Epithelial cell of esophagus (primary cell): ENCODE measurements around the gene NCKAP5L.

ENCODE experiments used
- DNase-seq: peaks from one replicate; pipeline ENCODE4 v3.0.0; 2010; ENCODE audit warnings: low read depth
- H3K4me3 ChIP-seq: 2 replicates; pipeline ENCODE4 v1.5.1; 2011; ENCODE audit warnings: mild to moderate bottlenecking, low read length, control low read depth
- CTCF ChIP-seq: IDR thresholded peaks from 2 replicates; pipeline ENCODE4 v1.5.1; 2011; ENCODE audit warnings: low read depth, mild to moderate bottlenecking, low read length, control low read depth, inconsistent platforms; ENCODE audit not compliant: insufficient read depth; ENCODE audit errors: missing control alignments

NCKAP5L gene

GRCh38 chr12:49843876-49844437, 15.7 kb upstream of the NCKAP5L start:
- no peak for TF ChIP-seq CTCF
- H3K4me3 ChIP-seq, result no peak overlapping the region
- DNase-seq, result peak; percentile 47

GRCh38 chr12:49843411-49843810, 15.2 kb upstream of the NCKAP5L start:
- no peak for DNase-seq
- no peak for TF ChIP-seq CTCF
- H3K4me3 ChIP-seq, result peak overlapping the region; percentile 93

GRCh38 chr12:49842519-49843352, 14.5 kb upstream of the NCKAP5L start, which contains the start of gene BCDIN3D:
Gene BCDIN3D (minus strand): TSS chr12:49843106. CDS start chr12:49843087, 19 bp downstream.
- TF ChIP-seq CTCF, result no peak
- peak; percentile 98 for DNase-seq
- H3K4me3 ChIP-seq, result peak within 1 kb of the TSS; percentile 93

GRCh38 chr12:49838973-49839633, 10.9 kb upstream of the NCKAP5L start:
- peak; percentile 90 for TF ChIP-seq CTCF
- DNase-seq, result peak; percentile 65
- H3K4me3 ChIP-seq, result no peak overlapping the region

GRCh38 chr12:49832836-49833421, 4.7 kb upstream of the NCKAP5L start:
- no peak overlapping the region for H3K4me3 ChIP-seq

GRCh38 chr12:49831717-49832116, 3.5 kb upstream of the NCKAP5L start:
- no peak for TF ChIP-seq CTCF
- no peak overlapping the region for H3K4me3 ChIP-seq

More at GRCh38 chr12:49832836-49833421, 4.7 kb upstream of the NCKAP5L start:
- DNase-seq, result peak; percentile 68
- no peak for TF ChIP-seq CTCF

More at GRCh38 chr12:49831717-49832116, 3.5 kb upstream of the NCKAP5L start:
- DNase-seq, result no peak
